Nephron progenitor cell (in vitro differentiated cells): ENCODE data around the gene TSHZ2.

Source experiments
- DNase-seq: peaks from one replicate; pipeline ENCODE4 v3.0.0; 2021
- H3K27ac Mint-ChIP-seq: 2 replicates; pipeline ENCODE4 v1.8.0; 2021; ENCODE audit warnings: mild to moderate bottlenecking, moderate library complexity, mixed read lengths
- H3K27me3 Mint-ChIP-seq: 2 replicates; pipeline ENCODE4 v1.8.0; 2021; ENCODE audit warnings: mild to moderate bottlenecking, low read depth, mixed read lengths; ENCODE audit not compliant: poor library complexity
- H3K36me3 Mint-ChIP-seq: 2 replicates; pipeline ENCODE4 v1.8.0; 2021; ENCODE audit warnings: low read depth, mixed read lengths
- H3K4me1 Mint-ChIP-seq: 2 replicates; pipeline ENCODE4 v1.8.0; 2021; ENCODE audit warnings: mixed read lengths
- H3K4me3 Mint-ChIP-seq: 2 replicates; pipeline ENCODE4 v1.8.0; 2021; ENCODE audit warnings: mild to moderate bottlenecking, moderate library complexity, mixed read lengths
- H3K9me3 Mint-ChIP-seq: 2 replicates; pipeline ENCODE4 v1.8.0; 2021; ENCODE audit warnings: mild to moderate bottlenecking, moderate library complexity, mixed read lengths
- TF ChIP-seq, protein P1 (sequence below): fragments of 200-600 bp; sonication (generic); IDR thresholded peaks from 2 replicates; pipeline ENCODE4 v1.5.0; 2021; ENCODE audit warnings: antibody characterized with exemption

The TSHZ2 gene

DNA sequence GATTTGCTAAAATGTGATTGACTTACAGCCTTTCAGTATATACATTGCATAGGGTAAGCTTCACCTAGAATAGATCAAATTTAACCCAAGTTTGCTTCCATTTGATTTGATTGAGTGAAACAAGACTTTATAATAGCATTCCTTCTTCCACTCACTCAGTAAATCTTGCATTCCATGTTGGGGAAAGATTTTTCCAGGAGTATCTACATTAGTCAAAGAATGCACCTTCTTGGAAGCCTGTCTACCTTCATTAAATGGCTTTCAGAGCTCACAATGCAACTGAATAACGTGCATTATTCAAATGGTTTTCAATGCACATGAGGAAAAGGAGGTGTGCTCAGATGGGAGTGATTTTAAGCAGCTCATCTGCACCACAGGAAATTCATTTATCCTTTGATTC lies 38.3 kb upstream of the TSHZ2 start:
- Mint-ChIP-seq H3K4me3 (no peak overlapping the region), H3K27ac (no peak overlapping the region), H3K36me3 (peaks cover 6% of the 10 kb centered on the region), H3K4me1 (peaks cover 5% of the 10 kb centered on the region), H3K27me3 (no peaks in the 10 kb centered on the region), H3K9me3 (peaks cover 16% of the 10 kb centered on the region)
- TF ChIP-seq, protein P1, sequence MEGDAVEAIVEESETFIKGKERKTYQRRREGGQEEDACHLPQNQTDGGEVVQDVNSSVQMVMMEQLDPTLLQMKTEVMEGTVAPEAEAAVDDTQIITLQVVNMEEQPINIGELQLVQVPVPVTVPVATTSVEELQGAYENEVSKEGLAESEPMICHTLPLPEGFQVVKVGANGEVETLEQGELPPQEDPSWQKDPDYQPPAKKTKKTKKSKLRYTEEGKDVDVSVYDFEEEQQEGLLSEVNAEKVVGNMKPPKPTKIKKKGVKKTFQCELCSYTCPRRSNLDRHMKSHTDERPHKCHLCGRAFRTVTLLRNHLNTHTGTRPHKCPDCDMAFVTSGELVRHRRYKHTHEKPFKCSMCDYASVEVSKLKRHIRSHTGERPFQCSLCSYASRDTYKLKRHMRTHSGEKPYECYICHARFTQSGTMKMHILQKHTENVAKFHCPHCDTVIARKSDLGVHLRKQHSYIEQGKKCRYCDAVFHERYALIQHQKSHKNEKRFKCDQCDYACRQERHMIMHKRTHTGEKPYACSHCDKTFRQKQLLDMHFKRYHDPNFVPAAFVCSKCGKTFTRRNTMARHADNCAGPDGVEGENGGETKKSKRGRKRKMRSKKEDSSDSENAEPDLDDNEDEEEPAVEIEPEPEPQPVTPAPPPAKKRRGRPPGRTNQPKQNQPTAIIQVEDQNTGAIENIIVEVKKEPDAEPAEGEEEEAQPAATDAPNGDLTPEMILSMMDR: no peak
- DNase-seq: no peak

DNA sequence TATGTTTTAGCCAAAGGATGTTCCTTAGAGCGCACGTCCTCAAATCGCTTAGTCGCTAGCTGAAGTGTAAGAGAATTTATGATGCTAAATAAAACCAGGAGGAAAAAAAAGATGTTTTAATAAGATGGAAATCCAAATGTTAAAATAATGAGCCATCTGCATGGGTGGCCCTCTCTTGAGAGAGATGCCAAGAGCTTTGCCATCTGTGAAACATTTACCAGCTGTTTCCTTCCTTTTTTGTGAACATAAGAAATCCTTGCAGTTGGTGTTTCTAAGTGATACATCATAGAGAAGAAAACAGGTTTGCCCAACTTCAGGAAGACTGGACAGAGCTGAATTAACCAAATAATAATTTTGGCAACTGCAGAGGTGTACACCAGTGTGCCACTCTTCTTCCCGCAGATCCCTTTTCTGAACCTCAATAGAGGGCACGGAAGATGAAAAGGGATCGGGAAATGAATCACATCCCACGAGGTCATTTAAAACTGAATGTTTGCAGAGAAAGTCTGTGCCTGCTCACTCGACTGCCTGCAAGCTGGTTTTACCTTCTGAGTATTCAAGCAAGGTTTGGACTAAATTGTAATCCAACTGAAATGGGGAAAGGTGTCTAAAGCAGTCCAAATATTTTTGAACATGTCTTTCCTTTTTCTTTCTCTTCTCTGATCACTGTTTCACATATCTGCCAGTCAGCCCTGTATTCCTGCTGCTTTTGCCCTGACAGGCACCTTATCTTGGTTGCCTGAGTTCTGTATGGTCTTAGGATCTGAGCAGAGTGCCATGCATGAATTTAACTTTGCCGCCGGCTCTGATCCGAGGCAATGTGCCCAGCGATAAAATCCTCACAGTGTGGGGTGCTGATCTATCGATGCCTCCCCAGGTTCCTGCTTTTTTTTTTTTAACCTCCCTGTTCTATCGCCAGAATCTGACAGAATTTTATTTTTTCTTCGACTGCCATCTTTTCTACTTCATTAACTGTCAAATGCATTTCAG lies 35.5 kb upstream of the TSHZ2 start:
- TF ChIP-seq, protein P1: no peak
- no peak overlapping the region for H3K27ac Mint-ChIP-seq
- H3K4me1 Mint-ChIP-seq: peaks cover 14% of the 10 kb centered on the region
- H3K27me3 Mint-ChIP-seq: no peaks in the 10 kb centered on the region
- no peak overlapping the region for H3K4me3 Mint-ChIP-seq
- H3K36me3 Mint-ChIP-seq: peaks cover 6% of the 10 kb centered on the region
- DNase-seq: no peak
- peaks cover 16% of the 10 kb centered on the region for H3K9me3 Mint-ChIP-seq

DNA sequence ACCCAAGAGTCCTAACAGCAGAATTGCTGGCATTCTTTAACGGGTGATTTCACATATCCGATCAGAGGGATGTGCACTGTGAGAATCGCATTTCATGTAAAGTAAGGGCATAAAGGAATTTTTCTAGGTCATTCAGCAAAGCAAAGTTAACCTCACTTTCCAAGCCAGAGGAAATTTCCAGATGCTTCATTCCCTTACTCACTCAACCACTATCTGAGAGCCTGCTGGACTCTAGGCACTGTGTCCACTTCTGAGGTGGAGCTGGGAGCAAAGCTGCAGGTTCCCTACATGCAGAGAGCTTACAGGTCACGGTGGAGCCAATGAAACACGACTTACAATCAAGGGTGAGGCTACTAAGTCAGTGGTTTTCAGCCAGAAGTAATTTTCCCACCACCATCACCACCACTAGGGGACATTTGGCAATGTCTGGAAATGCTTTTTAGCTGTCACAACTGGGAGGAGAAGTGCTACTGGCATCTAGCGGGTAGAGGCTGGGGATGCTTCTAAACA lies 34.5 kb upstream of the TSHZ2 start:
- no peak overlapping the region for H3K4me3 Mint-ChIP-seq
- no peak for DNase-seq
- TF ChIP-seq, protein P1: no peak
- peaks cover 16% of the 10 kb centered on the region for H3K9me3 Mint-ChIP-seq
- peaks cover 14% of the 10 kb centered on the region for H3K4me1 Mint-ChIP-seq
- H3K27me3 Mint-ChIP-seq: no peaks in the 10 kb centered on the region
- no peak overlapping the region for H3K27ac Mint-ChIP-seq
- peaks cover 6% of the 10 kb centered on the region for H3K36me3 Mint-ChIP-seq

DNA sequence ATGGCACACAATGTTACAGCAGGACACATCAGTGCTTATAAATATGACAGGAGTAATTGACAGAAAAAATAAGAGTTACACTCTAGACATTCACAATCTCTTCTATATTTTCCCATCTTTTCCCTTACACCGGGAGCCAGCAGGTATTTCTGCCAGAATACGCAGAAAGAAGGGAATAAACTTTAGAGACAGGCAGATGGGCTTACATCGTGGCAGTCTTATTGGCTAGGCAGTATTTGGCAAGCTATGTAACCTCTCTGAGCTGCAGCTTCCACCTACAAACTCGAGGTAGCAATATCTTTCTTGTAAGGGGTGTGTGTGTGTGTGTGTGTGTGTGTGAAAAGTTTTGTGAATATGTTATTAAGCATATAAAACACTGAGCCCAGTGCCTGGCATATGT lies 33.0 kb upstream of the TSHZ2 start:
- Mint-ChIP-seq H3K4me3 (no peak overlapping the region), H3K4me1 (peaks cover 14% of the 10 kb centered on the region), H3K27me3 (peaks cover 8% of the 10 kb centered on the region), H3K27ac (no peak overlapping the region), H3K36me3 (peaks cover 6% of the 10 kb centered on the region), H3K9me3 (peaks cover 16% of the 10 kb centered on the region)
- TF ChIP-seq, protein P1: no peak
- DNase-seq: no peak

DNA sequence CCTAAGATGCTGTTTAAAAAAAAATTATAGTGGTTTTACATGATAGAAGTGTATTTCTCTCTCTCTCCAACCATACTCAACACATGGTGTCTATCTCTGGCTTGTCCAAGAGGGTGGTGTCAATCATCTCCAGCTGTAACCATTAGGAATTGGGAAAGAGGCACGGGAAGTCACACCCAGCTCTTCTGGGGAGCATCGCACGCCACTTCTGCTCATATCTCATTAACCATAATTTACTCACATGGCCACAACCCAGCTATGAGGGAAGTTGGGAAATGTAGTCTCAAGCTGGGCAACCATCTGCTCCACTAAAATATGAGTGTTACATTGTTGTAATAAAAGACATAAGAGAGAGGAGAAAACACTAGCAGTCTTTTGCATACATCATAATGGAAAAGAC lies 30.4 kb upstream of the TSHZ2 start:
- TF ChIP-seq, protein P1: no peak
- no peak for DNase-seq
- Mint-ChIP-seq H3K27me3 (peaks cover 8% of the 10 kb centered on the region), H3K4me1 (peaks cover 14% of the 10 kb centered on the region), H3K9me3 (peaks cover 8% of the 10 kb centered on the region), H3K27ac (no peak overlapping the region), H3K36me3 (peaks cover 6% of the 10 kb centered on the region), H3K4me3 (no peak overlapping the region)
